GM21367 (cell line): ENCODE data around the gene NTM.

Experiments
- ATAC-seq: cut with Tn5 transposase; IDR thresholded peaks from one replicate; pipeline ENCODE4 v1.9.1; 2021; ENCODE audit not compliant: unreplicated experiment

NTM gene

DNA sequence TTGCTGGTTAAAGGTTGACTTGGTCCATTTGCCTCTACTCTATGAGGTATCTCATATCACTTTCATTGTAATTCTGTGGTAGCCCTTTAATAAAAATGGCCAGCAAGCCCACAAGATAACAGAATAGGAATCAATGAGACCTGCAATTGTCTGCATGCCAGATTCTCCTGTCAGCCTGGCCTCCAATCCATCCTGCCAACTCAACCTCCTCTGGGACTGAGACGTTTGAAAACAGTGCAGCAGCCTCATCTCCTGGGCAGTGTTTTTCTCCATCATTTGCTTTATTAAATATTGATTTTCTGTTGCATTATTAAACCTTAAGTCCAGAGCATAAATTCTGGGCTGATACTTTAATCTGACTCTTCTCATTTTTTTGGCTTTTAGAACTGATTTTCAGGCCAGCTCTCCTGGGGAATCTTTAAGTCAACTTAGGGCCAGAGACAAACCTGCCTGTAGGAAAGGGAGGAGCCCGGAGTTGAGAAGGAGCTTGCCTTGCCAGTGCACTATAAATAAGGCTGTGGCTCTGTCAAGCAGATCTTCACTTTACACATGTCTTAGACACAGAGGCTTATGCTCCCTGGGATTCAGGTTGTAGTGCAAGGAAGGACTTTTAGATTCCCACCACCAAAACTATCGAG is 798.0 kb downstream of the NTM start:
- ATAC-seq, result no peak

GRCh38 chr11:132171031-132171430 is 800.6 kb downstream of the NTM start:
- ATAC-seq, result no peak

DNA sequence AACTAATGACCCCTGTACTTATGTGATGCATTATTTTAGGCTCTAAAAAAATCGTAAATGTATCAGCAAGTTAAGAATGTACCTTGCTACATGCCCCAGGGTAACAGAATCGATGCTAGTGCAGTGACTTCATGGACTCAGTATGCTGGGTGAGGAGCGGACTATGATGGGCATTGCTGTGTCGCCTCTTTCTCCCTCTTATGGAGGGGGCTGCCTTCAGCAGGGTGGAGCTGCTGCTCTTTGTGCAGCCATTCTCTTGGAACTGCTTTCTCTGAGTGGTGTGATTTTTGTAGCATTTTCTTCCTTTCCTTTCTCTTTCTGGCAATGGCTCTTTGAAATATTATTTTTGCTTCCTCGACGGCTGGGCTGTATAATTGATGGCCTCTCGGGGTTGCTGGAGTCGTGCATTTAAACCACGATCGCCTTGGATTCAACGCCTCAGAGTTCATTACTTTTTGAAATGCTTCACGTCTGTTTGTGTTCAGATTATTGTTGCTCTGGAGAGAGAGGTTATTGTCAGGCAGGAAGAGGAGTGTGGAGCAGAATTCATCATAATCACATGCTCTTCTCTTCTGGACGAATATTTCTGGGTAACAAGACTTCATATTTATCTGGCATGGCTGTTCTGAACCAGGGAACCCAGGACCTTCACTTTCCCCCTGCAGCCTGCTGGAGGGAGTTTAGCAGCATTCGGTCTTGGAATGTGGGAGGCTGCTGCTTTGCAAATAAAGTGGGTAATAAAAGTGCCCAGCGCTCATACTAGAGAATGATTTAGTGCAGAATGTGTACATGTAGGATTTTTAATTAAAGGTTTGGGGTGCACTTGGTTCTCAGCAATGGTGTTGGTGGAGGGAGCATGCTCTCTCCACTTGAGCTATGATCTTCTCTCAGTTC is 804.2 kb downstream of the NTM start:
- no peak for ATAC-seq

- no peak for ATAC-seq
These were observed 806.7 kb downstream of the NTM start for GRCh38 chr11:132177106-132177505.

DNA sequence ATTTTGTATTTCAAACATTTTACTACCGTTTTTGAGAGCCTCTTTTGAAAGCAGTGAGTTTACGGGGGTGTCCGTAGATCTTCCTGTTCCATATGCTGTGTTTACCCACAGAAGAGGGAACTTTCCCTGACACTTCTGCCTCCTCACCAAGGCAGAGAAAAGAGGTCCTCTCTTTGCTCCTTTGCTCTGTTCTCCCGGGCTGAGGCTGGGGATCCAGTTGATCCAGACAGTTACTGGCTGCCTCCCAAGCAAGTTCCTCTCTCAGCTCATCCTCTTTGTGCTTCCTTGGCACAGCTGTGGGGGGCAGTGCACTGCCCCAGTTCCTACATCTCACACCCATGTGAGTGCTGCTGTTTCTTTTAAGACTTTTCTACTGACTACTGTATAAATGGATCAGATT is 813.7 kb downstream of the NTM start:
- ATAC-seq, result no peak

DNA sequence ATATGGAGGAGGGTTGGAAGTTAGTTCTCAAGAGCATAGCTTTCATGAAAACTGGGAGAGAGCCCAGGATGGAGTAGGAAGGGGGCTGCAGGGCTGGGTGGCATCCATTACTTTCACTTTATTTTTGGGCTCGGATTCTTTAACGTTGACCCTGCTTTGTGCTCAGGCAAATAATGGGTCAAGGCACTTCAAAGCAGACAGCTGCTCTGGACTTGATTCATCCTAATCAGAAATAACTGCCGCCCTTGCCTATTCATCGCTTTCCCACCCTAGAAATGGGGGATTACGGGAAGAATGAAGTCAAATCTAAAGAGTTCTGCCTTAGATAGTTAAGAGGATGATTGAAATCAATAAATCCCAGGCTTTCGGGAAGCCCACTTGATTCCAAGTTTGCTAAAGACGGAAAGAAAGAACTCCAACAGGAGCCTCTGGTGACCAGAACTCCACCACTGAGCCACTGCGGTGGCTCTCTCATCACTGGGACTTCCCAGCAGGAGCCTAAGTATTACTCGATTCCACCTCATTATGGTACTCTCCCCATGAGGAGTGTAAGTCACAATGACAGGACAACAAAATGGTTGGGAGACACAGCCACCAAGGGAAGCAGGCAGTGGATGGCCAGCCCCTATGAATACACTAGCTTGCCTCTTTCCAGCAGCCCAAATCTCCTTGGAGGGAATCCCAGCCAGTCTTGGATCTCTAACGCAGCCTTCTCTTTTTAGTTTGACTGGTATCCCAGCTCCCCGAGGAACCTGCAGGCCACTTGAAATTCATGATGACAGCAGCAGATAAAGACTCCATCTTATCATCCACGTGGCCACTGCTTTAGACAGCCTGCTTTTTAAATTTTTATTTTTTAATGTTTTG is 815.5 kb downstream of the NTM start:
- ATAC-seq, result no peak

DNA sequence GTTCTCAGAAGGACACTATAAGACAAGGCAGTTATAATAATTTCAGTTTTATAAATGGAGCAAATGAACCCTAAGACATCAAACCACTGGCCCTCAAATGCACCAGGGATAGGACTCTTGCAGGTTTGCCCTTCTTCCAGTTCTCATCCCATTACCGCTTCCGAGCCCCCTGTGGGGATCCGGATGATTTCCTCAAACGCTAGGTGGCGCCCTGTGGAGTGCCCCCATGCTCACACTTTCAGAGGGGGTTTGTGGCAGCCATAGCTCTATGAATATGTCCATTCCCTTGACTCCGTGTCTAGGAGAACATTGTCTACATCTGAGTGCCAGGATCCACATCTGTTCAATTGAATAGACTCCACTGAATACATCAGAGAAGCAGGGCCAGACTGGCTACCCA is 816.3 kb downstream of the NTM start:
- ATAC-seq, result no peak

DNA sequence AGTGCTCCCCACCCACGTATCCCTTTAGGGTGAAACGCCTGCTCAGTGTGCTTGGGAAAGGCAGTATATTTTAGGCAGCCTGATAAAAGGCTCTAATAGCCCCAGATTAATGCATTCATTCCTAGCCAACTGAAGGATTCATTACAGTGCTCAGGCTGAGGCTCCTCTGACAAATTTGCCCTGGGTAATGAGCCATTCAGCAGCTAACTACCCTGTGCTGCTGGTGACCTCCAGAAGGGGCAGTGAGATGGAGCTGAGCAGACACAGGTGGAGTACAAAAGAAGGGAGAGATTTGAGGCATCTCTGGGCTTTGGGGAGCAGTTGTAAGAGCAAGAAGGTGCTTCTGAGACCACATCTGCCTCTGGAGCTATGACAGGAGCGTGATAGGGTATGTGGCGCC is 817.0 kb downstream of the NTM start:
- no peak for ATAC-seq

GRCh38 chr11:132187814-132188213 is 817.4 kb downstream of the NTM start:
- ATAC-seq, result no peak

DNA sequence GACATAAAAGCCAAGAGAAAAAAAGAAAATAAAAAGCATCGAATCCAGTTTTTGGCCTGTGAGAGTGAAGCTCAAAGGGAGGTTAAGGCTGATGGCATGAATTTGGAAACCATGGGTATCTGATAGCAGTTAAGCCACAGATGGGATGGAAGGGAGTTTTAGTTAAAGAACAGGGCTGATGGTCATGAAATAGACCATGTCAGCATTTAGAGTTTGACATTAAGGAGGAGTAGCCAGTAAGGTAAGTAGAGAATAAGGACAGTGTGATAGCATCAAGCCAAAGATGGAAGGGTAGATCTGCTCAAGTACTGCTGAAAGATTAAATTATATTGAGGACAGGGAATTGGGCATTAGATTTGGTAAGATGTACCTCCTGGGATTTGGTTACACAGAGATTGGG is 826.5 kb downstream of the NTM start:
- no peak for ATAC-seq

DNA sequence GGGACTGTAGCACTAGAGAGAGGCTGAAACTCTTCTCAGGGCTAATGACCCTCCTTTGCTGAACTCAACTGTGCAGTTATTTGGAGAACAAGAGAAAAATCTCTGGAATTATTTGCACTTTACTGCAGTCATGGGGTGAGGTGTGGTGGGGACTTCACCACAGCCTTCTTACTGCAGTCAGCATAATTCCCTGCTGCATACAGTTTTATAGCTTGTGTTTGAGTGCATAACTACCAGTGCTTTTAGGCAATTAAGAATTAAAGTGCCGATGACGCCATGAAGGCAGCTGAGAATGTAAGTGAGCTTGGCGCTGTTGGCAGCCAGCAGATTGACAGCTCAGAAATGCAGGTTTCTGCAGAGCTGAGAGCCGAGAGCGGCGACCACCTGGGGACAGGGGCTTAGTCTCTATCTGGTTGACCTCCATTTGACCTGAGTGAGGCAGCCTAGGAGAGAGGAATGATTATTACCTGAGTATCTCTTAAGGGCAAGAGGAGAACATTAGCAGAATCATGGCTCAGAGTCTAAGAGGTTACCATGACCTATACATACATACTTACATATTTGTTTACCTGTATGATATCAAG is 830.0 kb downstream of the NTM start:
- ATAC-seq, result no peak

- ATAC-seq, result no peak
These were observed 832.2 kb downstream of the NTM start for GRCh38 chr11:132202621-132203020.

DNA sequence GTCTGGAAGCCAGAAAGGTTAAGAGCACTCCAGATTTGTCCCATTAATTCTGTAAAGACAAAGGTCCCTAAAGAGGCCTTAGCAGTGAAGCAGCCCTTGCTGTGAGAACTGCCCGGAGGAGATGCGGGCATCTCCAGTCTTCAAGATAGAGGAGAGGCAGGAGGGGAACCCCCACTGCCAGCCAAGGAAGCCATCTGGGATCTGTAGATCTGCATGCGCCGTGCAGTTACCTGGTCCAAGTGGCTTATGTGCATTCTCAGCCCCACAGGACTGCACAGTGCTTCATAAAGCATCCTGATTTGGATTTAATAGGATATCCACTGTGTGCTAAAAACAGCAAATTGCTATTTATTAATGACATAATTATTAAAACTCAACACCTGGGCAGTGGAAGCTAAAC is 834.6 kb downstream of the NTM start:
- ATAC-seq, result no peak

DNA sequence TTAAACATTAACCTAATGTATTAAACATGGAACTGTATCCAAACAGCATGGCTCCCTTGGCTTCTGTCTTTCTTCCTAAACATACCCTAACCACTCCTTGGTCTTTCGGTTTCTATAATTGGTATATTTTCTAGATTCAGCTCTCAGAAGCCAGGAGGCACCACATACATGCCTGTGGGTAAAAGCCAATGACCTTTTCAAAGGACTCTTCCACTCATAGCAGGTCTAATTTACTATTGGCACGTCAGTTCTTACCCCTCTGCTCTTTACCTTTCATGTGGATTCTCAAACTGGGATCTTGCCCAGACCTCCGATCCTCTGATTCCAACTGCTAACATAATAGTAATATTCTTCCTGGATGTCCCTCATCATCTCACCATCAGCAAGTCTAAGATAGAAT is 835.1 kb downstream of the NTM start:
- ATAC-seq, result no peak

GRCh38 chr11:132206993-132207392 is 836.6 kb downstream of the NTM start:
- ATAC-seq, result no peak

- no peak for ATAC-seq
These were observed 838.2 kb downstream of the NTM start for GRCh38 chr11:132208477-132209055.

- ATAC-seq, result no peak
These were observed 841.1 kb downstream of the NTM start for GRCh38 chr11:132211479-132211878.

- no peak for ATAC-seq
These were observed 847.4 kb downstream of the NTM start for GRCh38 chr11:132217856-132218255.

DNA sequence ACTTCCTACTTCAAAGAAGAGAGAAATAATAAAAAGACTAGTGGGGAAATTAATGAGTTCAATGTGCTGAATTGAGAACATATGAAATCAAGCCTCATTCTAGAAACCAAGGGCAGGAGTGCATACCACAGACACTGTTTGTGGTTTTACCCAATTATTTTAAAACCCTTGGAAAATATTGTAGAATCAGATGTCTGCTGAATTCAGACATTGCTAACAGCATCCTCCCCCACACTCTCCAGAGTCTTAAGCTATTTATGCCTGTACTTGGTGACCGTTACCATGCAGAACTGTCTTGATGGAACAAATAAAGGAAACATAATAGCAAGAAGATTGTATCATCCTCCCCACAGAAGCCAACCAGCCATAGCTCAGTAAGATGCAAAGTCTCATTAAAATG is 850.1 kb downstream of the NTM start:
- ATAC-seq, result no peak

DNA sequence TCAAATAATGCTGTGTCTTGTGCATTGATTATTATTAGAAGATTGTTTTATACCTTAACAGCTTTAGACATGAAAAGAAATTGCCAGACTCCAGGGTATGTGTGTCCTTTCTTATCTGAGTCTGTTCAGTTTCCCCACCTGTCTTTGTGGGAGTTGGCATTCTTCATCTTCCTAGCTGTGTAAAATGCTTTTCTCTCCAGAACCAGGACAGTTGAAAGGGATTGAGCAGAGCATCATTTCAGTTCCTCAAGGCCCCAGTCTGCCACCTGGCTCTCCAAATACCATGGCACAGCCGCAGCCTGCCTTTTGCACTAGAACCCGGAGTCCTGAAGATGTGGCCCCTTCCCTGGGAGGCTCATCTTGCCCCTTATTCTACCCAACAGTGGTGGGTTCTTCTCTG is 851.9 kb downstream of the NTM start:
- no peak for ATAC-seq

DNA sequence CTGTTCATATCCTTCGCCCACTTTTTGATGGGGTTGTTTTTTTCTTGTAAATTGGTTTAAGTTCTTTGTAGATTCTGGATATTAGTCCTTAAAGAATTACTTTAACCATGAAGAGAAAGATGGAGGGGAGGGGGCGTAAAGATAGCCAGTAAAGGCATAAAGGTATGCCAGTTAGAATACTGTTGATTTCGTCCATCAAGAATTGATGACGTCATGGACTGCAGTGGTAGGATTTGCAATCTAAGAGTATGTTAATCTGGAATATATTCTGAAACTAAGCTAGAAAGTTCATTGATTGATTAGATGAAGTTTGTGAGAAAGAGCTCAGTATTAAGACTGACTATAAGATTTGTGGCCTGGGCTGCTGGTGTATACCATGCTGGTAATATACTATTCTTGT is 856.1 kb downstream of the NTM start:
- ATAC-seq, result no peak
